HG02678 (cell line): ENCODE data around the gene CLSTN3.
"Not testable (repeated sequence)": the region's sequence is repeated elsewhere in the genome, so short reads cannot be mapped to it uniquely, and the experiment has no call there.

ENCODE experiments used
- ATAC-seq: cut with Tn5 transposase; IDR thresholded peaks from one replicate; pipeline ENCODE4 v1.9.1; 2021; ENCODE audit warnings: mild to moderate bottlenecking, moderate library complexity; ENCODE audit not compliant: unreplicated experiment

The CLSTN3 gene

GRCh38 chr12:7103837-7104584, 26.2 kb upstream of the CLSTN3 start:
- no peak for ATAC-seq

DNA sequence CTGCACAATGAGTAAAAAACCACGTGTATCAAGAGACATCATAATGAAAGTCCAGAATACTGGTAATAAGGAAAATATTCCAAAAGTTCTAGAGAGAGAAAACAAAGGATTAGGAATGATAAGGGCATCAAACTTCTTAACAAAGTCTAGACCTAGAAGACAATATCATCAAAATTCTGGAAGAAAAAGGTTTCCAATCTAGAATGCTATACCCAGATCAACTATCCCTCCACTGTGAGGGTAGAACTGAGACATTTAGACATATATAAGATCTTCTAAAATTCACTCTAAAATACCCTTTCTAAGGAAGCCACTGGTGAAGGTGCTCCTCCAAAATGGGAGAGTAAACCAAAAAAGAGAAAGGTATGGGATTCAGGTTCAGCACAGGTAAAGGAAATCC, 24.1 kb upstream of the CLSTN3 start:
- ATAC-seq: no peak

DNA sequence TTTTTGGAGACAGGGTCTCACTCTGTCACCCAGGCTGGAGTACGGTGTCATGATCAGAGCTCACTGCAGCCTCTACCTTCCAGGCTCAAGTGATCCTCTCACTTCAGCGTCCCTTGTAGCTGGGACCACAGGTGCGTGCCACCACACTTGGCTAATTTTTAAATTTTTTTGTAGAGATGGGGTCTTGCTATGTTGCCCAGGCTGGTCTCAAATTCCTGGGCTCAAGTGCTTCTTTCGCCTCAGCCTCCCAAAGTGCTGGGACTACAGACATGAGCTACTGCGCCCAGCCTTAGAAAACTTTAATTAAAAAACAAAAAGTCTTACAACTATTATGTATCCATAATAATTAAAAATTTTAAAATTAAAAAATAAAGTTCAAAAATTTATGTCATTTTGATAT, 23.0 kb upstream of the CLSTN3 start:
- ATAC-seq: not testable (repeated sequence)

DNA sequence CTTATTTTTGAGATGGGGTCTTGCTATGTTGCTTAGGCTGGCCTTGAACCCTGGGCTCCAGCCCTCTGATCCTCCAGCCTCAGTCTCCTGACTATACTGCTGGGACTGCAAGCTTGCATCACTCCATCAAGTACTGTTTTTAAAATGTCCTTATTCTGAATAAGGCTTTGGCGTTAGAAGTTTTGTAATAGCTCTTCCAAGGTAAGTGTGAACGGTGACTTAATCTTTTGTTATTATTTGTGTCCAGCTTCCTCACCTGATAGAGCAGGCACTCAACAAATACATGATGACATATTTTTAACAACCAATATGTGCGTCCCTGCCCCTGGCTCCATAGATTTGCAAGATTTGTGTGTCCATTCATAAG, 22.6 kb upstream of the CLSTN3 start:
- ATAC-seq: no peak

- ATAC-seq: peak; percentile 91
Measured at GRCh38 chr12:7108003-7108795, 22.0 kb upstream of the CLSTN3 start.

GRCh38 chr12:7108796-7109571, 21.2 kb upstream of the CLSTN3 start, which contains the start of gene C1RL:
Gene C1RL (minus strand): TSS chr12:7109214. CDS start chr12:7109180, 34 bp downstream.
- ATAC-seq: peak; percentile 36

GRCh38 chr12:7109572-7109920, 20.6 kb upstream of the CLSTN3 start:
- no peak for ATAC-seq

- ATAC-seq: no peak
Measured at GRCh38 chr12:7110661-7111060, 19.5 kb upstream of the CLSTN3 start.

DNA sequence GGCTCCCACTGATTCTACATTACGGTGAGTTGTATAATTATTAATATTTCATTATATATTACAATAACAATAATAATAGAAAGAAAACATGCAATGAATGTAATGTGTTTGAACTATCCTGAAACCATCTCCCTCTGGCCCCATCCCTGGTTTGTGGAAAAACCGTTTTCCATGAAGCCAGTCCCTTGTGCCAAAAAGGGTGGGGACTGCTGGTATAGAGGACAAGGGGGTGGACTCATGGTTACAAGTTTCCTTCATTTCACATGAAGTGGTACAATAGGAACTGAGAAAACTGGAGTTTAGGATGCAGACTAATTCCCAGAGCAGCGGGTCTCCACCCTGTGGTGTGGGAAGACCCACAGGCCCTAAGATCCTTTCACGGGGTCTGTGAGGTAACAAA, 18.1 kb upstream of the CLSTN3 start:
- no peak for ATAC-seq

DNA sequence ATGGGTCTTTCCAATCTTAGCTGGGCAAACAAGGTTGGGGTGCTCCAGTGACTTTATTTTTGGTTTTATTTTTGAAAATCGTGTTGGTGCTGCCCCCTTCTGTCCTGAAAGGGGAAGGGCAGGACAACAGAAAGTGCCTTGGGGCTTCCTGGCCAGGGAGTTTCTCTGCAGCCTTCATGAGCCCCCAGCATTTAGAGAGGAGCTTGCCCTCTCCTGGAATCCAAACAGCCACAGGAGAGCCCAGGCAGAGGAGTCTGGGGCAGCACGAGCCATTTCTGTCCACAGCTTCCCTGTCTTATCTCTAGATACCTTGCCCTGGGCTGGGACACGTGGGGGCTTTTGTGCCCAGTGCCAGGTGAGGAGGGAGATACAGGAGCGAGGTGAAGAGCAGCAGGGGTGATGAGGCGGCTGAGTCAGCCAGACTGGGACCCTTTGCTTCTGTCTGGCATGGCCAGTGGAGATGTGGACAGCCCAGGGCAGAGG, 16.7 kb upstream of the CLSTN3 start:
- ATAC-seq: no peak

- ATAC-seq: no peak
Measured at GRCh38 chr12:7114008-7114407, 16.2 kb upstream of the CLSTN3 start.

- ATAC-seq: no peak
Measured at GRCh38 chr12:7114851-7115250, 15.3 kb upstream of the CLSTN3 start.

- ATAC-seq: no peak
Measured at GRCh38 chr12:7116196-7116595, 14.0 kb upstream of the CLSTN3 start.

DNA sequence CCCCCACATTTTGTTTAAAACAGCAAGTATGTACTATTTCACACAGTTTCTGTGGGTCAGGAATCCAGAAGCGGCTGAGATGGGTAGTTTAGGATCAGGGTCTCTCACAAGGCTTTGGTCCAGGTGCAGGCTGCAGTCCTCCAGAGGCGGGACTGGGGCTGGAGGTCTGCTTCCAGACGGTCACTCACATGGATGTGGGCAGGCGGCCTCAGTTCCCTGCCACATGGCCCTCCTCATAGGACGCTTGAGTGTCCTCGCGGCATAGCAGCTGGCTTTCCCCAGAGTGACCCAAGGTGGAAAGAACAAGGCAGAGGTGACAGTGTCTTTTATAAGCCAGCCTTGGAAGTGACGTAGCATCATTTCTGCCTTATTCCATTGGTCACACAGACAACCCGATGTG, 13.3 kb upstream of the CLSTN3 start:
- ATAC-seq: no peak

GRCh38 chr12:7117670-7118069, 12.5 kb upstream of the CLSTN3 start:
- ATAC-seq: no peak

DNA sequence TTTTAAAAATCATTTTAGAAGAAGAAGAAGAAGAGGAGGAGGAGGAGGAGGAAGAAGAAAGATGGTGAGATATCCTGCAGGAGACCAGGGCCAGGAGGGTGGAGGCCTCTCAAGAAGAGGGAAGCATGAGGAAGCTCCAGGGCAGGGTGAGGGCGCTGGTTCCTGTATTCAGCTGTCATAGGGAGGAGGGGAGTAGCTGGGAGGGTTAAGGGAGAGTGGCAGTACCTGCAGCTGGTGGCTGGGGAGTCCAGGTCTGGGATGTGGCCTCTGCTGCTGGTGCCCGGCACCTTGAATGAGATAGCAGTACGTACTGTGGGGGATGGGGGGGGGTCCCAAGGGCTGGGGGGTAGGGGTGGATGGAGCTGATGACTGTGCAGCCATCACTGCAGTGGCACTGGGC, 11.3 kb upstream of the CLSTN3 start:
- no peak for ATAC-seq

- no peak for ATAC-seq
Measured at GRCh38 chr12:7120166-7120565, 10.0 kb upstream of the CLSTN3 start.

DNA sequence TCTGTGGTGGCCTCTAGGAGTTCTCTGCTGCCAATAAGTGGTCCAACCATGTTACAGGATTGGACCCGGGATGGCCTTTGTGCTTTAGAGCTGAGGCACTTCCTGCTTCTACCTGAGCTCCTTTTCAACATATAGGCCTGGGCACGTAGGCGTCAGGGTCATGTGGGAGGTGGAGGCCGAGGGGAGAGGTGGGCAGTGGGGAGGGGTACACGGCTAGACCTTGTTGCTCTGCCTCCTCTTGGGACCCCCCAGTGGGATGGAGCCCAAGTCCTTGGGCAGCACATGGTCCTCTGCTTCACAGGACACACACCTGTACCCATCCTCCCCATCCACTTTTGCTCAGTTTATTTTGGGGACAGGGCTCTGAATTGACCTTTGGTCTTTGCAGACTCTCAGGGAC, 8.8 kb upstream of the CLSTN3 start:
- no peak for ATAC-seq

DNA sequence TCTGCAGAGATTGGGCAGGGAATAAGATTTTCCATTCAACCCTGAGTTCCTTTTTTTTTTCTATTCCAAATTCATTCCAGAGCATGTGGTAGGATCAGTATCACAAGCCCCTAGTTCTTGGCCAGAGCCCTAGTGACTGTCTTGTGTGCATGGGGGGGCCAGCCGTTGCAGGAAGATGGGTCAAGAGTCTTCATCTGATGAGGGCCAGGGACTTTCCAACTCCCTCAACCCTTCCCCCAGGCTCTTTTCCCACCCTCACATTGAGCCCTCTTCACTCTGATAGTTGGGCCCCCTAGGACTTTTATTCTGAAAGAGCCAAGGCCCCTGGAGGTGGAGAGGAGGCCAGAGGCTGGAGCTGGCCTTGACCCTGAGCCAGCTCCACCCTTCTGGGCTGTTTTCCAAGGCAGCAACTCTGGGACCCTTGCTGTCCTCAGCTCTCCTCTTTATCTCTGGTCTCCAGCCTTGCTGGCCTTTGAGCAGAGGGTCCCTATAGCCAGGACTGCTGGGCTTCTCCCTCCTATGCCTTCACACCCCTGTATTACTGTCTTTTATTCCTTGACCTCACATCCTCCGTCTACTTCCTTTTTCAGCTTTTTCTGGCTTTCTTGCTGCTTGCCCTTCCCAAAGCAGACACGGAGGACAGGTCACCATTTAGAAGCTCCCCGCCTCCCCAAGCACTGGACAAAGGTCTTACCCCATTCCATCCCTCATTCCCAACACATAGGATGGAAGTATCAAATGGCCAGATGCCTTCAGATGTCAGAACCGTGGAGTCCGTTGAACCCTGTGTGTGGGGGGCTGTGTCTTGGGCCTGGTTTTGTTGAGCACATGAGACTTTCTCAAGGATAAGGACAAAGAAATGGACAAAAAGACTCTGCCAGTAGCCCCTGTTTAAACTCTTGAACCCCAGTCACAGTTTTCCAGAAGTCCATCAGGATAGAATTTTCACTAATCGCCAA, 7.1 kb upstream of the CLSTN3 start:
- no peak for ATAC-seq

DNA sequence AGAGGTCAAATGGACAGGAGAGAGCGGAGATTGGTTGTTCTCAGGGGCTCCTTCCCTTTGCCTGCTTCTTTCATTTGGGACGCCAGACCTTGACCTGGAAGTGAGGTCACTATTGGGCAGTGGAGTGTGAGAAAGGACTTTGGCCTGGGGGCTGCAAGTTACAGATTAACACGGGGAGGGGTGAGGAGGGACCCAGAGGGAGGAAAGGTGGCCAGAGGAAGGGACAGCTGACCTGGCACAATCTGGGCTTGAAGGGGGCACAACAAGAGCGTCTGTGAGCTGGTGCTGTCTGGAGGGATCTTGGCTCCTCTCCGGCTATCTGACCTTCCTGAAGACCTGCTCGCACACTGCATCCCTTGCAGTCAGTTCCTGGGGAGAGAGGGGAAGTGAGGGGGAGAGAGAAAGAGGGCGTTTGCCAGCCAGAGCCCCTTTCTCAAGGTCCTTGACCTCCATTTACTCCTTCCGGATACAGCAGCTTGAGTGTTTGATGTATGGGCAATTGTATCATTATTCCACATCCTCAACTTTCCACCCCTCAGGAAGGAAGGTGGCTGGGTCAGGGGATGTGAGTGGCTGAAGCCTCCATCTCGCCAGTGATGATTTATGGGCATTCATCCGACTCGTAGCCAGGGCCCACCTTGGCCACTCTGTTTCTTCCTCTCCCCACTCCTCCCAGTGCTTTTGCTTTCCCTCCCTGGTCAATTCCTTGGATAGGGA, 6.2 kb upstream of the CLSTN3 start:
- no peak for ATAC-seq
